Neuronal stem cell (in vitro differentiated cells): Measurements from ENCODE around the gene CYB5R3. TPM values are rescaled to one million over a fixed set of nuclear protein-coding genes. Genes with fewer than 3 reads are reported as not detected.

Experiments used
- small RNA-seq: library from polyadenylated mRNA; stranded (forward); fragments of <200 nt; extraction: miRNeasy Mini kit (QIAGEN cat#:217004); gene quantifications from one replicate; pipeline ENCODE3, GENCODE V24; 2013; ENCODE audit not compliant: insufficient read depth

The CYB5R3 gene

Small RNA genes lying within 50 kb of the gene (small RNA-seq; reads per million reads assigned to genes)
- gene RNU6-513P: not detected
